Measurements from ENCODE around the gene SLC2A4. TPM values are rescaled to one million over a fixed set of nuclear protein-coding genes. Genes with fewer than 3 reads are reported as not detected.

Gene SLC2A4
- total RNA-seq, 6 donors from 2014 or later, result 1.0 to 5.2 (median 1.2) TPM

DNA sequence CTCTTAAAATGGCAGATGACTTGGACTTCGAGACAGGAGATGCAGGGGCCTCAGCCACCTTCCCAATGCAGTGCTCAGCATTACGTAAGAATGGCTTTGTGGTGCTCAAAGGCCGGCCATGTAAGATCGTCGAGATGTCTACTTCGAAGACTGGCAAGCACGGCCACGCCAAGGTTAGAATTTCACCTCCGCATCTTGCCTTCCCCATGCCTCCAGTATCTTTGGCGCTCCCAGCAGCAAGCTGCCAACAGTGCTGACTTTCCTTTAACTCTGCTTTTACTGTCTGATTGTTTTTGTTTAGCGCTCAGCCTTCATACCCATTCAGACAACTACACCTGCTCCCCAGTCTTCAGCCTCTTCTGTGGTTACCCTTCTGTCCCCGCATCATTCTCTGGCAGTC, 28.1 kb downstream of the SLC2A4 start:
- TF ChIP-seq POLR2A (IDR thresholded peaks at IDR 0.05) (no peak), POLR2AphosphoS5 (IDR thresholded peaks at IDR 0.05) (no peak)
- DNase-seq (no peak), ATAC-seq (ENCODE audit: low FRiP score in 2 of 2) (no peak)
- no peaks in the 10 kb centered on the region for H3K9me3 ChIP-seq
- H3K4me1 ChIP-seq, result peaks cover 32 to 55% (median 36%) of the 10 kb centered on the region in 4 donors
- H3K36me3 ChIP-seq, result peaks cover 27 to 48% (median 41%) of the 10 kb centered on the region in 4 donors
- peak overlapping the region in 1 of 4 donors; percentile 90 for H3K4me3 ChIP-seq
- peak overlapping the region; percentile 97 to 100 (median 98) for H3K27ac ChIP-seq
- H3K27me3 ChIP-seq, result no peaks in the 10 kb centered on the region
- 82 to 83% methylated on average over 12 of the region's 12 CpGs for WGBS, 2 donors

DNA sequence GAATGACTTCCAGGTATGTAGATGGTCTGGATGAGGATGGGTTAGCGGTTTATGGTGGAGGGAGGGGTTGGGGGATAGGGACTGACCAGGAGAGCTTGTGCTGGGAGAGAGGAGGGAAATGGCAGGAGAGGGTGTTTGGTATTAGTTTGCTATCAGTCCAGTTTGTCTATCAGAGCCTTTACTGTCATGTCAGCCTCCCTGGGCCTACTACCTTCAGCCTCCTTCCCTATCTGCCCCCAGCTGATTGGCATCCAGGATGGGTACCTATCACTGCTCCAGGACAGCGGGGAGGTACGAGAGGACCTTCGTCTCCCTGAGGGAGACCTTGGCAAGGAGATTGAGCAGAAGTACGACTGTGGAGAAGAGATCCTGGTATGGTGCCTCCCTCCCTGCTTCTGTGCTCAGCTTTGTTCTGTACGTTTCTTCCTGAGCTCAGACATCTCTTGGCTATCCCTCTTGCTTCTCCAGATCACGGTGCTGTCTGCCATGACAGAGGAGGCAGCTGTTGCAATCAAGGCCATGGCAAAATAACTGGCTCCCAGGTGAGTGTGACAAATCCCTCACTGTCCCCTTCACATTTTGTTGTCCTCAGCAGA, 29.7 kb downstream of the SLC2A4 start:
- WGBS, 2 donors, result 90 to 93% methylated on average over 7 of the region's 7 CpGs
- Histone ChIP-seq H3K27ac (no peak overlapping the region), H3K36me3 (peaks cover 27 to 51% (median 41%) of the 10 kb centered on the region in 4 donors), H3K4me3 (no peak overlapping the region), H3K4me1 (peaks cover 38 to 64% (median 43%) of the 10 kb centered on the region in 4 donors), H3K27me3 (no peaks in the 10 kb centered on the region), H3K9me3 (no peaks in the 10 kb centered on the region)
- DNase-seq (no peak), ATAC-seq (ENCODE audit: low FRiP score in 2 of 2) (no peak)
- TF ChIP-seq EP300 (IDR thresholded peaks at IDR 0.05), result no peak
- TF ChIP-seq, protein P1, sequence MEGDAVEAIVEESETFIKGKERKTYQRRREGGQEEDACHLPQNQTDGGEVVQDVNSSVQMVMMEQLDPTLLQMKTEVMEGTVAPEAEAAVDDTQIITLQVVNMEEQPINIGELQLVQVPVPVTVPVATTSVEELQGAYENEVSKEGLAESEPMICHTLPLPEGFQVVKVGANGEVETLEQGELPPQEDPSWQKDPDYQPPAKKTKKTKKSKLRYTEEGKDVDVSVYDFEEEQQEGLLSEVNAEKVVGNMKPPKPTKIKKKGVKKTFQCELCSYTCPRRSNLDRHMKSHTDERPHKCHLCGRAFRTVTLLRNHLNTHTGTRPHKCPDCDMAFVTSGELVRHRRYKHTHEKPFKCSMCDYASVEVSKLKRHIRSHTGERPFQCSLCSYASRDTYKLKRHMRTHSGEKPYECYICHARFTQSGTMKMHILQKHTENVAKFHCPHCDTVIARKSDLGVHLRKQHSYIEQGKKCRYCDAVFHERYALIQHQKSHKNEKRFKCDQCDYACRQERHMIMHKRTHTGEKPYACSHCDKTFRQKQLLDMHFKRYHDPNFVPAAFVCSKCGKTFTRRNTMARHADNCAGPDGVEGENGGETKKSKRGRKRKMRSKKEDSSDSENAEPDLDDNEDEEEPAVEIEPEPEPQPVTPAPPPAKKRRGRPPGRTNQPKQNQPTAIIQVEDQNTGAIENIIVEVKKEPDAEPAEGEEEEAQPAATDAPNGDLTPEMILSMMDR (IDR thresholded peaks at IDR 0.05), result no peak
- no peak for TF ChIP-seq POLR2AphosphoS5 (IDR thresholded peaks at IDR 0.05)
- TF ChIP-seq POLR2A (IDR thresholded peaks at IDR 0.05), result no peak

DNA sequence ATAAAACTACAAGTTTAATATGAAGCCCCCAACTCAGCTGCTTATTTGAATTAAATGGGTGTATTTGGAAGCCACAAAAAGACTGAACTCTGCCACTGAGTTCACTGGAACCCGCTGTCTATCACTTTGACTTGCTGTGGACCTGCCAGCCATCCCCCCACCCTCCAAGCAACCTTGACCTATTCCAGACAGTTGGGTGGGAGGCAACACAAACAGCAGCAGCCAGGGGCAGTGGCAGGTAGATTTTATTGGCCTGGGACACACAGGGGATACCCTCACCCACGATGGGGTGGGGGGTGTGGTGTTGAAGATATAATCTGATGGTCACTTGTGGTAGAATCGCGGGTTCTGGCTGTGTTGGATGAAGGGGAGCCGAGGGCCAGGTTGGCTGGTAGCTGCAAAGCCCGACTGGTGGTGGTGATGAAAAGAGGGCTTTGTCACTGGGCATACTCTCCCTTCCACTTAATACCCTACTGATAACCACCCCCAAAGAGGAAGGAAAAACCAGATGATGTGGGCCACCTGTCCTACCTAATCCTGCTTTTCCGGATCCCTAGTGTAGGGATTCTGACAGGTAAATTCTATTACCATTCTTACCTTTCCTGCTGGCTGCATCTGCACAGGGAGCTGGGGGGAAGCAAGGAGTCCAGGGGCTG, 31.0 kb downstream of the SLC2A4 start:
- Histone ChIP-seq H3K9me3 (no peaks in the 10 kb centered on the region), H3K4me3 (no peak overlapping the region), H3K36me3 (peaks cover 27 to 61% (median 46%) of the 10 kb centered on the region in 4 donors), H3K4me1 (peaks cover 37 to 60% (median 41%) of the 10 kb centered on the region in 4 donors), H3K27ac (peak overlapping the region in 1 of 4 donors; percentile 4), H3K27me3 (no peaks in the 10 kb centered on the region)
- 73 to 75% methylated on average over 6 to 7 of the region's 7 CpGs for WGBS, 2 donors
- TF ChIP-seq POLR2A (IDR thresholded peaks at IDR 0.05), result no peak
- TF ChIP-seq EP300 (IDR thresholded peaks at IDR 0.05), result no peak
- TF ChIP-seq POLR2AphosphoS5 (IDR thresholded peaks at IDR 0.05), result no peak
- TF ChIP-seq, protein P1 (IDR thresholded peaks at IDR 0.05), result no peak
- DNase-seq (no peak), ATAC-seq (ENCODE audit: low FRiP score in 2 of 2) (no peak)

DNA sequence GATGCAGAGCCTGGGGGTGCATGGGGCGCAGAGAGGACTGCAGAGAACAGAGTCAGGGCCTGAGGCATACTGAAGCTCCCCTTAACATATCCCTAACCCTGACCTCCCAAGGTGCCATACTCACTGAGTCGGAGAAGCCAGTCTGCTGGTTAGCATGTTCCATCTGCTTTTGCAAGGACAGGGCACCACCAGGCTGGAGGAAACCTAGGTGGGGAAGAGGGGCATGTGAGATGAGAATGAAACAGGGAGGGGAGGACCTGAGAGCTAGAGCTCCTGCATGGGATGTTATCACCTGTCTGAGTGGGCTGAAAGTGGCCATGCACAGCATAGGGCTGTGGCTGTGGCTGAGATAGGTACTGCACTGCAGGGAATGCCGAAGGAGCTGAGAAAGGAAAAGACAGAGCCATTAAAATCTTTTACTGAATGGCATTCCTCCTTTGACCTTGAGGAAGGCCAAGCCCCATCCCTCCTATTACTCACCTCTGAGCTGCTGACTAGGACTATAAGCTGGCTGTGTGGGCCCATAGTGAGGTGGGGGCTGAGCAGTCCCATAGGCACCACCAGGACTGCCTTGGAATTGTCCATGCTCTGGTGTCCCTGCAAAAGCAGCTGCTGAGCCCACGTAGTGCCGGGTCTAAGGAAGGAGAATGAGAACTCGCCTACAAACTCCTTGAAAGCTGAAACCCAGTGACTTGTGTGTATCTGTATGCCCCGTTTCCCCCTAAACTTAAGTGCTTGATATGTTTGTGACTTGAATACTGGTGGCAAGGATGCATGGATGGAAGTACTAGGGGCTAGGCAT, 31.8 kb downstream of the SLC2A4 start:
- Histone ChIP-seq H3K9me3 (no peaks in the 10 kb centered on the region), H3K27ac (peak overlapping the region in 2 of 4 donors; percentile 4 to 7), H3K4me1 (peaks cover 37 to 58% (median 41%) of the 10 kb centered on the region in 4 donors), H3K4me3 (no peak overlapping the region), H3K27me3 (no peaks in the 10 kb centered on the region), H3K36me3 (peaks cover 27 to 68% (median 54%) of the 10 kb centered on the region in 4 donors)
- DNase-seq (no peak), ATAC-seq (ENCODE audit: low FRiP score in 2 of 2) (no peak)
- TF ChIP-seq, protein P1 (IDR thresholded peaks at IDR 0.05), result peak in 2 of 6 experiments; percentile 19 to 34
- TF ChIP-seq POLR2AphosphoS5 (IDR thresholded peaks at IDR 0.05), result no peak
- 87 to 89% methylated on average over 6 to 7 of the region's 7 CpGs for WGBS, 2 donors
